ENCODE data around the gene GKN2. TPM values are rescaled to one million over a fixed set of nuclear protein-coding genes. Genes with fewer than 3 reads are reported as not detected.

GKN2 gene
- total RNA-seq, 1 experiment from 2014 or later: not detected

DNA sequence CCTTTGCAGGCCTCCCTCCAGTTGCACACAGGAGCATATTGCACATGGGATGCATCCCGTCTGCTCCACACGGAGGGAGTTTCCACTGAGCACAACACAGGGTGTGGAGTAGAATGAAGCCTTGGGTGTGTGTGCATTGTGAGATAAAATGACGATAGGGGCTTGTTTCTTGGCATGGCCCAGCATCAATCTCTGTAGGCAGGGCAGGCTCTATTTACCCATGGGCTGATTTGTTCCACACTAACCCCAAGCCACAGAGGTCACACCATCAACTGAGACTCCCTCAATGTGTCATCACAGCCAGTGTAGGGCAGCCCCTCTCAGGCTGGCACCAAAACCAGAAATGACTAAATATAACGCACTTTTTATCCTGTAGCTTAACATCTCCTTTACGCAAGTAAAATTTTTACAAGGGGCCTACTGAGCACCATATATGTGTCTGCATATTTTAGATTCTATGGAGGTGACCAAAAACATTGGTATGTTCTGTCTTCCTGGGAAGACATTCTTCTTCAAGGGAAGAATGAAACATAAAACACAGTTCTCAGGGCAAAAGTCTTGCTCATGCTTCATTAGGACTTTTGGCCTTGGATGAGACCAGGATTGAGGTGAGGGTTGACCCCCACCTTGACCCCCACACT, 19.0 kb upstream of the GKN2 start:
- intact Hi-C loops (cut with micrococcal nuclease; ENCODE audit: unreplicated experiment): no loop called here
- Mint-ChIP-seq H3K27ac (ENCODE audit: unreplicated experiment) (no peak overlapping the region), H3K4me1 (ENCODE audit: low read depth, unreplicated experiment) (no peaks in the 10 kb centered on the region), H3K36me3 (ENCODE audit: insufficient read depth, unreplicated experiment) (no peaks in the 10 kb centered on the region), H3K4me3 (ENCODE audit: low read depth, unreplicated experiment) (no peak overlapping the region), H3K9me3 (ENCODE audit: low read depth, unreplicated experiment) (no peaks in the 10 kb centered on the region), H3K27me3 (ENCODE audit: unreplicated experiment) (peaks cover 50% of the 10 kb centered on the region)
- BruUV-seq (replicated peaks): no TSS peak
- TF ChIP-seq, protein P1, sequence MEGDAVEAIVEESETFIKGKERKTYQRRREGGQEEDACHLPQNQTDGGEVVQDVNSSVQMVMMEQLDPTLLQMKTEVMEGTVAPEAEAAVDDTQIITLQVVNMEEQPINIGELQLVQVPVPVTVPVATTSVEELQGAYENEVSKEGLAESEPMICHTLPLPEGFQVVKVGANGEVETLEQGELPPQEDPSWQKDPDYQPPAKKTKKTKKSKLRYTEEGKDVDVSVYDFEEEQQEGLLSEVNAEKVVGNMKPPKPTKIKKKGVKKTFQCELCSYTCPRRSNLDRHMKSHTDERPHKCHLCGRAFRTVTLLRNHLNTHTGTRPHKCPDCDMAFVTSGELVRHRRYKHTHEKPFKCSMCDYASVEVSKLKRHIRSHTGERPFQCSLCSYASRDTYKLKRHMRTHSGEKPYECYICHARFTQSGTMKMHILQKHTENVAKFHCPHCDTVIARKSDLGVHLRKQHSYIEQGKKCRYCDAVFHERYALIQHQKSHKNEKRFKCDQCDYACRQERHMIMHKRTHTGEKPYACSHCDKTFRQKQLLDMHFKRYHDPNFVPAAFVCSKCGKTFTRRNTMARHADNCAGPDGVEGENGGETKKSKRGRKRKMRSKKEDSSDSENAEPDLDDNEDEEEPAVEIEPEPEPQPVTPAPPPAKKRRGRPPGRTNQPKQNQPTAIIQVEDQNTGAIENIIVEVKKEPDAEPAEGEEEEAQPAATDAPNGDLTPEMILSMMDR (IDR thresholded peaks at IDR 0.05; ENCODE audit: unreplicated experiment): no peak
- peak; percentile 17 for DNase-seq
- CTCF ChIA-PET: interaction anchor here (0.6 kb wide), 1 partner anchor 17 kb away, joined by 3 read pairs; no protein-coding TSS in a partner anchor

DNA sequence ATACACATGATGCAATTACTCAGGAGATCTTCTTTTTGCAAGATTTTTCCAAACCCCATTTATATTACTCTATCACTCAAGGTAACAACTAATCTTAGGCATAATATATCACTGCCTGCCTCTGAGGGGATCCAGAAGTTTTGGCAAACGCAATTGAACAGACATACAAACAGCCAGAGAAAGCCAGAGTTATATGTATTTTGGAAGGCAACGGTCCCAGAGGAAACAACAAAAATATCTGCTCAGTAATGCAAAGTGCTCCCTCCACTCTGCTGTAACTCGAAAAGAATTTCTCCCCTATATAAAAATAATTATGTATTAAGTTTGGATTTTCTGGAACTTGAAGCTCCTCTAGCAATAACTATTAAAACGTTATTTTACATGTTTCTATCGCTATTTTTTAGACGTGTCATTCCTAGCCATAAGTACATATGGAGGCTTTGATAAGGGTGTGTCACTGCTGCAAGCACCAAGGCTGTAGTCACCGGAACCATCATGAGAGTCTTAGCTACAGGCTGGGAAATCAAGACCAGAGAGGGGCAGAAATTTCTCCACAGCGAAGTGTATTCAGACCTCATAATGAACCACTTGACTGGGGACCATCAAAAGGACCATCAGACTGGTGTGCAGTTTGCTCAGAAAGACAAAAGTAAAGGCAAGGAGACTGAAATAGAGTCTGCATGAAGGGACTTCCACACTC, 18.0 kb upstream of the GKN2 start:
- no peaks in the 10 kb centered on the region for H3K4me1 Mint-ChIP-seq (ENCODE audit: low read depth, unreplicated experiment)
- TF ChIP-seq, protein P1 (IDR thresholded peaks at IDR 0.05; ENCODE audit: unreplicated experiment): no peak
- CTCF ChIA-PET: no interaction called here
- H3K27me3 Mint-ChIP-seq (ENCODE audit: unreplicated experiment): peaks cover 58% of the 10 kb centered on the region
- H3K27ac Mint-ChIP-seq (ENCODE audit: unreplicated experiment): no peak overlapping the region
- BruUV-seq (replicated peaks): no TSS peak
- H3K36me3 Mint-ChIP-seq (ENCODE audit: insufficient read depth, unreplicated experiment): no peaks in the 10 kb centered on the region
- intact Hi-C loops (cut with micrococcal nuclease; ENCODE audit: unreplicated experiment): no loop called here
- DNase-seq: no peak
- no peak overlapping the region for H3K4me3 Mint-ChIP-seq (ENCODE audit: low read depth, unreplicated experiment)
- no peaks in the 10 kb centered on the region for H3K9me3 Mint-ChIP-seq (ENCODE audit: low read depth, unreplicated experiment)

DNA sequence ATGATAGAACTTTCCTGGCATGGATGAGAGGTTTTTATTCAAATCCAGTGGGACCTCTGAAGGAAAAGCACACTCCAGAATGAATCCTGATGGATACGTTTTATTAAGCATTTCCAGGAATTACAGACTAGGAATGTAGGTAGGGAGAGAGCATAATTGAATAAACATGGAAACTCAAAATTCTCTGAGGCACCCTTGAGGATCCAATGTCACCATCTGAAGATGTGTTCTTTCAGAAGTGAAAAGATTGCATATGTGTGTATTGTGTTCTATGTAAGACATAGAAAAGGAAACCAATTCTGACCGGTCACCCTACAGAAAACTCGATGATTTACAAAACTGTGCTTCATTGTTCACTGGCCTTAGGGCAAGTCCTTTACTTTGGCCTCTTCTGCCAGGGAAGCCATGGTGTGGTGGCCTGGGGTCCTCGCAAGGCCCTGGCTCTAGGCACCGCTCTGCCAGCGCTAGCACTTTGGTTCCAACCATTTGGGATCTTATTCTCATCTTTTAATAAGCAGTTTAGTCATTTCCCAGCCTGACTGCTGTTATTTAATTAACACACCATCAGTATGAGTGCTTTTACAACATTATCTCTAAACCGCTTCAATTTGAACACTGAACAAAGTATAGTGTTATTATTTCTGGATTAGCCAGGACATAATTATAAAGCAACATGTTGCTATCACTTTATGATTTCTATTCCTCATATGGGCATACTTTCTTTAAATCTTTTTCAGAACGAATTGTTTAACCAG, 17.2 kb upstream of the GKN2 start:
- no peak overlapping the region for H3K4me3 Mint-ChIP-seq (ENCODE audit: low read depth, unreplicated experiment)
- H3K27me3 Mint-ChIP-seq (ENCODE audit: unreplicated experiment): peaks cover 51% of the 10 kb centered on the region
- H3K36me3 Mint-ChIP-seq (ENCODE audit: insufficient read depth, unreplicated experiment): no peaks in the 10 kb centered on the region
- no peaks in the 10 kb centered on the region for H3K9me3 Mint-ChIP-seq (ENCODE audit: low read depth, unreplicated experiment)
- TF ChIP-seq, protein P1 (IDR thresholded peaks at IDR 0.05; ENCODE audit: unreplicated experiment): no peak
- CTCF ChIA-PET: no interaction called here
- no peak for DNase-seq
- no peak overlapping the region for H3K27ac Mint-ChIP-seq (ENCODE audit: unreplicated experiment)
- H3K4me1 Mint-ChIP-seq (ENCODE audit: low read depth, unreplicated experiment): no peaks in the 10 kb centered on the region
- intact Hi-C loops (cut with micrococcal nuclease; ENCODE audit: unreplicated experiment): no loop called here
- no TSS peak for BruUV-seq (replicated peaks)

DNA sequence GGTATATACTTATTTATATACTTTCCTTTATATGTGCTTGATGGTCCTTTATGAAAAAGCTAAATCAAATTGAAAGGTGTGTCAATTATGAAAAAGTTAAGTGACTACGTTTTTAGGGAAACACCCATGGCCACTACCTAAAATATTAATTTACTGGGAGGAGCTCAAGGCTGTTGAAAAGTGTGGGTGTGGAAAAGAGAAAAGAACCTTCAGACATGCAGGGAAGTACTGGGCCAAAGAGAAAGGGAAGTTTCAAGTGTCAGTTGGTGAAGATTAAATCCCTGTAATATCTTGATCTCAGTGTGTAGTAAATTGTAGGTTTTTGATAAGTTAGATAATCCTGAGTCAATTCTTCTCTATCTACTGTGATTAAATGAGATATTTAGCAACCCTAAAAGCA, 15.5 kb upstream of the GKN2 start:
- DNase-seq: no peak
- no TSS peak for BruUV-seq (replicated peaks)
- TF ChIP-seq, protein P1 (IDR thresholded peaks at IDR 0.05; ENCODE audit: unreplicated experiment): no peak
- peaks cover 34% of the 10 kb centered on the region for H3K27me3 Mint-ChIP-seq (ENCODE audit: unreplicated experiment)
- H3K4me1 Mint-ChIP-seq (ENCODE audit: low read depth, unreplicated experiment): no peaks in the 10 kb centered on the region
- no peak overlapping the region for H3K27ac Mint-ChIP-seq (ENCODE audit: unreplicated experiment)
- no peaks in the 10 kb centered on the region for H3K9me3 Mint-ChIP-seq (ENCODE audit: low read depth, unreplicated experiment)
- CTCF ChIA-PET: no interaction called here
- no peaks in the 10 kb centered on the region for H3K36me3 Mint-ChIP-seq (ENCODE audit: insufficient read depth, unreplicated experiment)
- intact Hi-C loops (cut with micrococcal nuclease; ENCODE audit: unreplicated experiment): no loop called here
- no peak overlapping the region for H3K4me3 Mint-ChIP-seq (ENCODE audit: low read depth, unreplicated experiment)
